Measurements from ENCODE around the gene PAF1. TPM values are rescaled to one million over a fixed set of nuclear protein-coding genes. Genes with fewer than 3 reads are reported as not detected.

Gene PAF1
- total RNA-seq, 1 donor from 2014 or later: 32.5 TPM

GRCh38 chr19:39369200-39369599, 21.7 kb downstream of the PAF1 start:
- no peak for TF ChIP-seq CTCF (IDR thresholded peaks at IDR 0.05)
- H3K4me3 Mint-ChIP-seq (ENCODE audit: unreplicated experiment): no peak overlapping the region
- H3K4me1 Mint-ChIP-seq (ENCODE audit: low read depth): peaks cover 18% of the 10 kb centered on the region
- no peaks in the 10 kb centered on the region for H3K9me3 Mint-ChIP-seq (ENCODE audit: low read depth)
- no peak for DNase-seq (ENCODE audit: low spot score)
- no peaks in the 10 kb centered on the region for H3K27me3 Mint-ChIP-seq (ENCODE audit: low read depth)
- H3K36me3 Mint-ChIP-seq (ENCODE audit: low read depth): peaks cover 21% of the 10 kb centered on the region
- H3K27ac Mint-ChIP-seq (ENCODE audit: unreplicated experiment): no peak overlapping the region

GRCh38 chr19:39365531-39365930, 25.4 kb downstream of the PAF1 start:
- Mint-ChIP-seq H3K4me3 (ENCODE audit: unreplicated experiment) (no peak overlapping the region), H3K4me1 (ENCODE audit: low read depth) (peaks cover 15% of the 10 kb centered on the region), H3K36me3 (ENCODE audit: low read depth) (peaks cover 17% of the 10 kb centered on the region), H3K27ac (ENCODE audit: unreplicated experiment) (no peak overlapping the region), H3K9me3 (ENCODE audit: low read depth) (no peaks in the 10 kb centered on the region), H3K27me3 (ENCODE audit: low read depth) (no peaks in the 10 kb centered on the region)
- no peak for TF ChIP-seq CTCF (IDR thresholded peaks at IDR 0.05)
- no peak for DNase-seq (ENCODE audit: low spot score)

- no peaks in the 10 kb centered on the region for H3K27me3 Mint-ChIP-seq (ENCODE audit: low read depth)
- DNase-seq (ENCODE audit: low spot score): no peak
- no peaks in the 10 kb centered on the region for H3K9me3 Mint-ChIP-seq (ENCODE audit: low read depth)
- no peak overlapping the region for H3K4me3 Mint-ChIP-seq (ENCODE audit: unreplicated experiment)
- no peak for TF ChIP-seq CTCF (IDR thresholded peaks at IDR 0.05)
- H3K4me1 Mint-ChIP-seq (ENCODE audit: low read depth): peaks cover 15% of the 10 kb centered on the region
- H3K27ac Mint-ChIP-seq (ENCODE audit: unreplicated experiment): no peak overlapping the region
- H3K36me3 Mint-ChIP-seq (ENCODE audit: low read depth): peaks cover 17% of the 10 kb centered on the region
Measured at GRCh38 chr19:39363901-39364457, 26.9 kb downstream of the PAF1 start.

- Mint-ChIP-seq H3K4me3 (ENCODE audit: unreplicated experiment) (no peak overlapping the region), H3K9me3 (ENCODE audit: low read depth) (no peaks in the 10 kb centered on the region), H3K27me3 (ENCODE audit: low read depth) (no peaks in the 10 kb centered on the region), H3K36me3 (ENCODE audit: low read depth) (peaks cover 20% of the 10 kb centered on the region), H3K27ac (ENCODE audit: unreplicated experiment) (peak overlapping the region; percentile 60), H3K4me1 (ENCODE audit: low read depth) (peaks cover 15% of the 10 kb centered on the region)
- no peak for DNase-seq (ENCODE audit: low spot score)
- no peak for TF ChIP-seq CTCF (IDR thresholded peaks at IDR 0.05)
Measured at GRCh38 chr19:39362682-39363657, 27.9 kb downstream of the PAF1 start.

- Mint-ChIP-seq H3K4me1 (ENCODE audit: low read depth) (peaks cover 15% of the 10 kb centered on the region), H3K9me3 (ENCODE audit: low read depth) (no peaks in the 10 kb centered on the region), H3K36me3 (ENCODE audit: low read depth) (peaks cover 35% of the 10 kb centered on the region), H3K4me3 (ENCODE audit: unreplicated experiment) (no peak overlapping the region), H3K27me3 (ENCODE audit: low read depth) (no peaks in the 10 kb centered on the region), H3K27ac (ENCODE audit: unreplicated experiment) (no peak overlapping the region)
- DNase-seq (ENCODE audit: low spot score): no peak
- no peak for TF ChIP-seq CTCF (IDR thresholded peaks at IDR 0.05)
Measured at GRCh38 chr19:39360599-39360998, 30.3 kb downstream of the PAF1 start.
